OCI-LY1 (cell line): ENCODE measurements around the gene EYS.

Source experiments
- EZH2 ChIP-seq: fragments of 200-600 bp; sonication (generic), shearing (Covaris generic); IDR thresholded peaks from 2 replicates; pipeline ENCODE4 v1.8.0; 2017; ENCODE audit warnings: borderline replicate concordance, mixed run types, mild to moderate bottlenecking, antibody characterized with exemption, low read length, moderate library complexity, mixed read lengths
- TF ChIP-seq, protein P1 (sequence below): fragments of 200-600 bp; sonication (generic), shearing (Covaris generic); IDR thresholded peaks from 2 replicates; pipeline ENCODE4 v1.5.1; 2017; ENCODE audit warnings: mild to moderate bottlenecking, antibody characterized with exemption, low read length, moderate library complexity, mixed read lengths

DNA sequence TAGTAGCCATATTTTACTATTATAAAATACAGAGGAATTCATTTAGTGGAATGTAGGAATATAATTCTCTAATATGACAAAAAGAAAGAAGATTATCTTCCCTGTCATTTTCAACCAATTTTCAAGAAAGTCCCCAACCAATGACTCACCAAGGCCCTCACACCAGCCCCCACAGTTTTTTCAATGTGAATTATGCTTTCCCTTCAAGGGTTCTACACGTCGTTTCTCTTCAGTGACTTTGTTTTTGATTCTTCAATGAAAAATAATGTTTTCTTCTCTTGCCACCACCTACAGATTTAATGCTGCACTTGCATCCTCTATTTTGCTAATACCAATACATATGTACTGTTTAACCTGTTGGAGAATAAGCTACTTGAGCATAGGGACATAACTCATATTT lies 1230.1 kb downstream of the EYS start:
- TF ChIP-seq, protein P1, sequence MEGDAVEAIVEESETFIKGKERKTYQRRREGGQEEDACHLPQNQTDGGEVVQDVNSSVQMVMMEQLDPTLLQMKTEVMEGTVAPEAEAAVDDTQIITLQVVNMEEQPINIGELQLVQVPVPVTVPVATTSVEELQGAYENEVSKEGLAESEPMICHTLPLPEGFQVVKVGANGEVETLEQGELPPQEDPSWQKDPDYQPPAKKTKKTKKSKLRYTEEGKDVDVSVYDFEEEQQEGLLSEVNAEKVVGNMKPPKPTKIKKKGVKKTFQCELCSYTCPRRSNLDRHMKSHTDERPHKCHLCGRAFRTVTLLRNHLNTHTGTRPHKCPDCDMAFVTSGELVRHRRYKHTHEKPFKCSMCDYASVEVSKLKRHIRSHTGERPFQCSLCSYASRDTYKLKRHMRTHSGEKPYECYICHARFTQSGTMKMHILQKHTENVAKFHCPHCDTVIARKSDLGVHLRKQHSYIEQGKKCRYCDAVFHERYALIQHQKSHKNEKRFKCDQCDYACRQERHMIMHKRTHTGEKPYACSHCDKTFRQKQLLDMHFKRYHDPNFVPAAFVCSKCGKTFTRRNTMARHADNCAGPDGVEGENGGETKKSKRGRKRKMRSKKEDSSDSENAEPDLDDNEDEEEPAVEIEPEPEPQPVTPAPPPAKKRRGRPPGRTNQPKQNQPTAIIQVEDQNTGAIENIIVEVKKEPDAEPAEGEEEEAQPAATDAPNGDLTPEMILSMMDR = no peak
- TF ChIP-seq EZH2 = no peak
